ENCODE results near the gene PPIL3.
"Not testable (repeated sequence)": the region's sequence is repeated elsewhere in the genome, so short reads cannot be mapped to it uniquely, and the experiment has no call there.

Gene PPIL3

GRCh38 chr2:200888704-200889625 lies at the start of gene PPIL3, which contains the start of gene NIF3L1:
Gene PPIL3 (minus strand): TSS chr2:200889077. CDS start chr2:200887615, 1,462 bp downstream.
Gene NIF3L1 (plus strand): TSS chr2:200889371. CDS start chr2:200891944, 2,573 bp downstream.
- peaks cover 33% of the 10 kb centered on the region for H3K36me3 ChIP-seq (ENCODE audit: control insufficient read depth, insufficient read depth, low read length)
- peak within 1 kb of the TSS; percentile 96 for H3K9ac ChIP-seq (ENCODE audit: low read length)
- H3K27ac ChIP-seq (ENCODE audit: low read depth, low read length): peak within 1 kb of the TSS; percentile 87
- no peaks in the 10 kb centered on the region for H3K9me3 ChIP-seq (ENCODE audit: control insufficient read depth, insufficient read depth, low read depth, low read length)
- peaks cover 5% of the 10 kb centered on the region for H3K4me1 ChIP-seq (ENCODE audit: control insufficient read depth, insufficient read depth, low read length)
- H3K27me3 ChIP-seq (ENCODE audit: control insufficient read depth, insufficient read depth, low read length): no peaks in the 10 kb centered on the region
- H3K4me3 ChIP-seq (ENCODE audit: low read depth, low read length): peak within 1 kb of the TSS; percentile 93

- Histone ChIP-seq H3K9ac (ENCODE audit: low read length) (no peak overlapping the region), H3K27ac (ENCODE audit: low read depth, low read length) (no peak overlapping the region), H3K9me3 (ENCODE audit: control insufficient read depth, insufficient read depth, low read depth, low read length) (no peaks in the 10 kb centered on the region), H3K36me3 (ENCODE audit: control insufficient read depth, insufficient read depth, low read length) (peaks cover 87% of the 10 kb centered on the region), H3K27me3 (ENCODE audit: control insufficient read depth, insufficient read depth, low read length) (no peaks in the 10 kb centered on the region), H3K4me1 (ENCODE audit: control insufficient read depth, insufficient read depth, low read length) (no peaks in the 10 kb centered on the region), H3K4me3 (ENCODE audit: low read depth, low read length) (no peak overlapping the region)
These were observed 42.2 kb upstream of the PPIL3 start for GRCh38 chr2:200930947-200931626.

GRCh38 chr2:200929334-200930249 lies 40.7 kb upstream of the PPIL3 start:
- Histone ChIP-seq H3K4me3 (ENCODE audit: low read depth, low read length) (no peak overlapping the region), H3K9ac (ENCODE audit: low read length) (no peak overlapping the region), H3K9me3 (ENCODE audit: control insufficient read depth, insufficient read depth, low read depth, low read length) (no peaks in the 10 kb centered on the region), H3K27ac (ENCODE audit: low read depth, low read length) (no peak overlapping the region), H3K4me1 (ENCODE audit: control insufficient read depth, insufficient read depth, low read length) (no peaks in the 10 kb centered on the region), H3K36me3 (ENCODE audit: control insufficient read depth, insufficient read depth, low read length) (peaks cover 85% of the 10 kb centered on the region), H3K27me3 (ENCODE audit: control insufficient read depth, insufficient read depth, low read length) (no peaks in the 10 kb centered on the region)

GRCh38 chr2:200922439-200922838 lies 33.6 kb upstream of the PPIL3 start:
- Histone ChIP-seq H3K9me3 (ENCODE audit: control insufficient read depth, insufficient read depth, low read depth, low read length) (no peaks in the 10 kb centered on the region), H3K27ac (ENCODE audit: low read depth, low read length) (no peak overlapping the region), H3K36me3 (ENCODE audit: control insufficient read depth, insufficient read depth, low read length) (peaks cover 90% of the 10 kb centered on the region), H3K9ac (ENCODE audit: low read length) (no peak overlapping the region), H3K4me1 (ENCODE audit: control insufficient read depth, insufficient read depth, low read length) (no peaks in the 10 kb centered on the region), H3K27me3 (ENCODE audit: control insufficient read depth, insufficient read depth, low read length) (no peaks in the 10 kb centered on the region), H3K4me3 (ENCODE audit: low read depth, low read length) (no peak overlapping the region)

GRCh38 chr2:200913654-200914053 lies 24.8 kb upstream of the PPIL3 start:
- Histone ChIP-seq H3K27ac (ENCODE audit: low read depth, low read length) (no peak overlapping the region), H3K4me3 (ENCODE audit: low read depth, low read length) (no peak overlapping the region), H3K4me1 (ENCODE audit: control insufficient read depth, insufficient read depth, low read length) (no peaks in the 10 kb centered on the region), H3K36me3 (ENCODE audit: control insufficient read depth, insufficient read depth, low read length) (peaks cover 87% of the 10 kb centered on the region), H3K27me3 (ENCODE audit: control insufficient read depth, insufficient read depth, low read length) (no peaks in the 10 kb centered on the region), H3K9me3 (ENCODE audit: control insufficient read depth, insufficient read depth, low read depth, low read length) (no peaks in the 10 kb centered on the region), H3K9ac (ENCODE audit: low read length) (no peak overlapping the region)

- Histone ChIP-seq H3K9ac (ENCODE audit: low read length) (no peak overlapping the region), H3K9me3 (ENCODE audit: control insufficient read depth, insufficient read depth, low read depth, low read length) (no peaks in the 10 kb centered on the region), H3K27me3 (ENCODE audit: control insufficient read depth, insufficient read depth, low read length) (no peaks in the 10 kb centered on the region), H3K36me3 (ENCODE audit: control insufficient read depth, insufficient read depth, low read length) (peaks cover 75% of the 10 kb centered on the region), H3K4me3 (ENCODE audit: low read depth, low read length) (no peak overlapping the region), H3K4me1 (ENCODE audit: control insufficient read depth, insufficient read depth, low read length) (no peaks in the 10 kb centered on the region), H3K27ac (ENCODE audit: low read depth, low read length) (no peak overlapping the region)
These were observed 21.1 kb upstream of the PPIL3 start for GRCh38 chr2:200909958-200910357.

- H3K4me1 ChIP-seq (ENCODE audit: control insufficient read depth, insufficient read depth, low read length): no peaks in the 10 kb centered on the region
- no peaks in the 10 kb centered on the region for H3K27me3 ChIP-seq (ENCODE audit: control insufficient read depth, insufficient read depth, low read length)
- no peak overlapping the region for H3K4me3 ChIP-seq (ENCODE audit: low read depth, low read length)
- H3K36me3 ChIP-seq (ENCODE audit: control insufficient read depth, insufficient read depth, low read length): peaks cover 69% of the 10 kb centered on the region
- H3K9me3 ChIP-seq (ENCODE audit: control insufficient read depth, insufficient read depth, low read depth, low read length): no peaks in the 10 kb centered on the region
- no peak overlapping the region for H3K9ac ChIP-seq (ENCODE audit: low read length)
- no peak overlapping the region for H3K27ac ChIP-seq (ENCODE audit: low read depth, low read length)
These were observed 16.9 kb upstream of the PPIL3 start for GRCh38 chr2:200905618-200906296.

GRCh38 chr2:200901459-200902072 lies 12.7 kb upstream of the PPIL3 start:
- Histone ChIP-seq H3K9ac (ENCODE audit: low read length) (no peak overlapping the region), H3K36me3 (ENCODE audit: control insufficient read depth, insufficient read depth, low read length) (peaks cover 80% of the 10 kb centered on the region), H3K9me3 (ENCODE audit: control insufficient read depth, insufficient read depth, low read depth, low read length) (no peaks in the 10 kb centered on the region), H3K27me3 (ENCODE audit: control insufficient read depth, insufficient read depth, low read length) (no peaks in the 10 kb centered on the region), H3K4me1 (ENCODE audit: control insufficient read depth, insufficient read depth, low read length) (no peaks in the 10 kb centered on the region), H3K4me3 (ENCODE audit: low read depth, low read length) (no peak overlapping the region), H3K27ac (ENCODE audit: low read depth, low read length) (no peak overlapping the region)

GRCh38 chr2:200899482-200899881 lies 10.6 kb upstream of the PPIL3 start:
- H3K4me3 ChIP-seq (ENCODE audit: low read depth, low read length): no peak overlapping the region
- H3K27me3 ChIP-seq (ENCODE audit: control insufficient read depth, insufficient read depth, low read length): no peaks in the 10 kb centered on the region
- H3K36me3 ChIP-seq (ENCODE audit: control insufficient read depth, insufficient read depth, low read length): peaks cover 88% of the 10 kb centered on the region
- no peaks in the 10 kb centered on the region for H3K4me1 ChIP-seq (ENCODE audit: control insufficient read depth, insufficient read depth, low read length)
- H3K27ac ChIP-seq (ENCODE audit: low read depth, low read length): no peak overlapping the region
- no peak overlapping the region for H3K9ac ChIP-seq (ENCODE audit: low read length)
- no peaks in the 10 kb centered on the region for H3K9me3 ChIP-seq (ENCODE audit: control insufficient read depth, insufficient read depth, low read depth, low read length)

- not testable (repeated sequence) for H3K27me3 ChIP-seq (ENCODE audit: control insufficient read depth, insufficient read depth, low read length); H3K9me3 ChIP-seq (ENCODE audit: control insufficient read depth, insufficient read depth, low read depth, low read length); H3K27ac ChIP-seq (ENCODE audit: low read depth, low read length); H3K9ac ChIP-seq (ENCODE audit: low read length); H3K4me1 ChIP-seq (ENCODE audit: control insufficient read depth, insufficient read depth, low read length); H3K4me3 ChIP-seq (ENCODE audit: low read depth, low read length)
- peaks cover 81% of the 10 kb centered on the region for H3K36me3 ChIP-seq (ENCODE audit: control insufficient read depth, insufficient read depth, low read length)
These were observed 7.1 kb downstream of the PPIL3 start for GRCh38 chr2:200881715-200882249.

All from HUES6 (cell line).